HG02798 (cell line): ENCODE results near the gene TRIM2.

Experiments
- ATAC-seq: cut with Tn5 transposase; IDR thresholded peaks from one replicate; pipeline ENCODE4 v1.9.1; 2021; ENCODE audit warnings: mild to moderate bottlenecking; ENCODE audit not compliant: unreplicated experiment, poor library complexity

The TRIM2 gene

DNA sequence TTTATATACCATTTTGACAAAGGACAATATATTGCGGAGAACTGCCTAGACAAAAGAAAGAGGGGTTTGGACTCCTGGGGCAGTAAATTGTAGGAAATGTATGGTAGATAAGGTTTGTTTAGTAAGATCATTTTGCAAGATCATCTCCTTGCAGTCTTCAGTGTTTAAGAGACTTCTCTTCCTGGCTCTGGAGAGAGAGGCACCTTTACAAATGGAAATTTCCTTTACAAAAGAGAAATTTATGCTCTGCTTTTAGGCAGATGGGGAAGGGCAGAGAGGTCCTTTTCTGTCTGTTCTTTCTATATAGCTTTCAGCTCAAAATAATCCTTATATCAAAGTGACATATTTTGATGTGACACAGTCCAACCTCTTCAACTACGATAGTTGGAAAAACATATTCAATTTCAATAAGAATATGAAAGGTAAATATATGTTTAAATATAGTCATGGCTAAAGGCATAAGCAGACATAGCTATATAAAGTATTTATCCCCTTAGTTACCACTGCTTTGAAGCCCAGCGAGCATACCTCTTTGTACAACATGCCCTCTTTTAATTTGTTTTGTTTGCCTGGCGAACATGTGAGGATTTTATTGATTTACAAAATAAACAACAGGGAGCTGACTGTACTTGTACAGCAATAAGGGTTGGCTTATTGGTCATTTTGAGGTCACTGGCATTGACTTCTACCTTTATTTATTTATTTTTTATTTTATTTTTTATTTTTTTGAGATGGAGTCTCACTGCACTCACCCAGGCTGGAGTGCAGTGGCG, 65.2 kb downstream of the TRIM2 start:
- no peak for ATAC-seq

DNA sequence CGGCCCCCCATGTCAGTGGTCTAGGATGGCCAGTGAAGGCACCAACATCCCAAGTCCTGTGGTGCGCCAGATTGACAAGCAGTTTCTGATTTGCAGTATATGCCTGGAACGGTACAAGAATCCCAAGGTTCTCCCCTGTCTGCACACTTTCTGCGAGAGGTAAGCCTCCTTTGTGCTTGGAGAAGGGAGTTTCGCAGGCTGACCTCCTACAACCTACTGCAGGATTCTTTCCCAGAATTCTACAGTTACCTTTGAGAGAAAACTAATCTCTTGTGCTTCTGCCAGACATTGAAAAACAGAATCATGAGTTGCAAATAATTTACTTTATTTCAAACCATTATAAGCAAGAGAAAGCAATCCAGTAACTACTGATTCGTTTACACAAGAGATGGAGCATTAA, 66.1 kb downstream of the TRIM2 start:
- no peak for ATAC-seq

DNA sequence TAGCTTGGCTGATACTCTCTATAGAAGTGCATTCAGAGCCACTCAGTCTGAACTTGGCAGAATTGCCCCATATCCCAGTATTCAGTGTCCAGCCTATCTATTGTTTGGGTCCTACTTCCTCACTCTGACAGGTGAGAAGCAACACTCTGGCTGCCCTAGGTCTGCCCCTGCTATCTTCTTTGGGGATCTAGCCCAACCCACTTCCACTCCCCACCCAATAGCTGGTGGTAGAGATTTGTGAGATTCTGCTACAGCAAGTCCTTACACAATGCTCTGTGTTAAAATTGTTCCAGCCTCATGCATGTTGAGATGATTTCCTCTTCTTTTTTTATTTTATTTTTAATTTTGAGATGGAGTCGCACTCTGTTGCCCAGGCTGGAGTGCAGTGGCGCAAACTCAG, 67.6 kb downstream of the TRIM2 start:
- no peak for ATAC-seq

DNA sequence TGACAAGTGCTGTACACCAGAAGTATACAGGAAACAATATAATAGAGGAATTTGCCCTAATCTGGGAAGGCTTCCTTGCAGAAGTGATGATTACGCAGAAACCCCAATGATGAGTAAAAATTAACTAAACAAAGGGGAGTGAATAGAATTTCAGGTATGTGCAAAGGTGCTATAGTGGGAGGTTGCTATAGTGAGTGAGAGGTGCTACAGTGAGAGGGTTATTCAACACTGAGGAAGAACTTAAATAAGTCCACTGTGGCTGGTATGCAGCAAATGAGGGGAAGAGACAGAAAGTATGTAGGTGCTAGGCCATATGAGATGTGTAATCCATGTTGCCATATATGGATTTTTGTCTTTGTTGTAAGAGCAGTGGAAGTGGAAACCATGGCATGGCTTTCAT, 69.5 kb downstream of the TRIM2 start:
- no peak for ATAC-seq

DNA sequence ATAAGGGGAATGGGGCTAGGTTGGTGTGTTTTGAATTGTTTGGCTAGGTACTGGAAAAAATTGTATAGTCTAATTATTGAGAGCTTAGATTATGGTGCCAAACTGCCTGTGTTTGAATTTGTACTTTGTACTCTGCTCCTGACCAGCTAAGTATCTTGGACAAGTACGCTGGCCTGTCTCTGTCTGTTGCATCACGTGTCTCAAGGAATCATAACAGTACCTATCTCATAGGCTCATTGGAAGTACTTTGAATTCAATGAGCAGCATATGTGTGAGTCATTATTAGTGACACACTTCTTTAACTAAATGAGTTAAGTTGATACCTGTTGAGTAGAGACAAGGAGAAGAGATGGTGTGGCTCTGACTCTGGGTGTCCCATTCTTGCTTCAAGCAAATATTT, 70.7 kb downstream of the TRIM2 start:
- ATAC-seq: no peak

DNA sequence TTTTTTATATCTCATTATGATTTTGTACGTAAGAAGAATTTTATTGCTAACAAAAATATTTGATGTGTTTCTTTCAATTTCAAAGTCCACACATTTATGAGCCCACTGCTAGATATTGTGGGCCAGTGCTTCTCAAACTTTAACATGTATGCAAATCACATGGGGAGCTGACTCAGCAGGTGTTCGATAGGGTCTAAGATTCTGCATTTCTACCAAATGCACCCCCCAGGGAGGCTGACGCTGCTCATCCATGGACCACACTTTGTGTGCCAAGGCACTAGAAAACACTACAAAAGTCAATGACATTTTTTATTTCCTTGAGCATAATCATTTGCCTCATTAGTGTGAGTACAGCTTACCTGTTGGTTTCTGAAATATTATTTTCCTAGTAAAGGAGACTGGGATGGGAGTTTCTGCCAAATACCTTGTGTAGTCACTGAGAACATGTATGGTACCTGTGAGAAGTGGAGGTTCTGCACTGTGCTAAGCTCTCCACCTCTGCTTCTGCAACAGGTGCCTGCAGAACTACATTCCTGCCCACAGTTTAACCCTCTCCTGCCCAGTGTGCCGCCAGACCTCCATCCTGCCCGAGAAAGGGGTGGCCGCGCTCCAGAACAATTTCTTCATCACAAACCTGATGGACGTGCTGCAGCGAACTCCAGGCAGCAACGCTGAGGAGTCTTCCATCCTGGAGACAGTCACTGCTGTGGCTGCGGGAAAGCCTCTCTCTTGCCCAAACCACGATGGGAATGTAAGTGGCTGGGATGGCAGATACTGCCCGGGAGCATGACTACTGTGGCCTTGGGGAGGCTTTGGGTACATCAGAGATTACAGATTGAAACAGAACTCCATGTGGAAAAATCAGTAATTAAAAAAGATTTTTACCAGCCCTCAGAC, 71.4 kb downstream of the TRIM2 start:
- no peak for ATAC-seq

DNA sequence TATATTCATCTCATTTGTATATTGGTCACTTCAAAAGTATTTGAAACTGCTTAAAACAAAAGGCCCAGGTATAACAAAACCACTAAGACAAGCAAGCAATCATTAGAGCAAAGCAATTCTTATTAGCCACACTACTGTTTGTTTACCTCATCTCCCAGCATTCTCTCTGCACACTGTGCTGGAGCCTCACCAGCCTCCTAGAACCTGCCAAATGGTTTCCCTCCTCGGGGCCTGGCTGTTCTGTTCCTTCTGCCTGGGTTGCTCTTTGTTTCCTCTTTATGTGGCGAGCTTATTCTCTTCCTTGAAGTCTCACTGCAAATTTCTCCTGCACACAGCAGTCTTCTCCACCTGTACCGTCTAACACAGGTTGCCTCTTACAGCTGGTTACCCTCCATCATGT, 72.7 kb downstream of the TRIM2 start:
- no peak for ATAC-seq

DNA sequence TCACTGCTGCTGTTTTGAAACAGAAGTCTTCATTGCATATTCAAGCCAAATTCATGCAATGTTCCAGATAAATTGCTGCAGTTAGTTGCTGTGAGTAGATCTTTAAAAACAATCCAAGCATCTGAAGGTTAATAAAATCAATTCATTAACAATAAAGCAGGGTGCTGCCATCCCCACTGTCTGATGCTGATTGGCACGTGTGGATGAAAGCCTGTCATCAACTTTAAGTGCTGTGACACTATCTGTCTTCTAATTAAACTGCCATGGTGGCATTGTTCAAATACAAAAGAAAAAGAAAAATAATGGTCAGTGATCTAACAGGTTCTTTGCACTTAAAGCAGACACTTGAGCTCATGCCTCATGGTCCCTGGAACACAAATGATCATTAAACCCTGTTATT, 77.2 kb downstream of the TRIM2 start:
- no peak for ATAC-seq

DNA sequence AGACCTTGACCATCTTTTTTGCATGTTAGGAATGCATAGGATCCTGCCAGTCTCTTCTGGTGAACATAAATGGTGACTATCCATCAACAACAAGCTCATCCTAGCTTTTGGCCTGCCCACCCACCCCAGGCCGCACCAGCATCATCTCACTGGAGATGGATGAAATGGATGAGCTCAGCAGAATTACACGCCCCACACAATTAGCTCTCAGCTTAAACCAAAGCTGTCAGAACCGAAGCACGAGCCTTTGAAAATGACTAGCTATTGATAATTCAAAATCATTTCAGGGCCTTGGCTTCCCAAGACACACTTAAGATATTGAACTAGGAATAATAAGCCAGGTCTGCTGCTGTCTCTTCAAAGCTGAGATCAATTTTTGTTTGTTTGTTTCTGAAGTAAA, 77.8 kb downstream of the TRIM2 start:
- ATAC-seq: no peak

DNA sequence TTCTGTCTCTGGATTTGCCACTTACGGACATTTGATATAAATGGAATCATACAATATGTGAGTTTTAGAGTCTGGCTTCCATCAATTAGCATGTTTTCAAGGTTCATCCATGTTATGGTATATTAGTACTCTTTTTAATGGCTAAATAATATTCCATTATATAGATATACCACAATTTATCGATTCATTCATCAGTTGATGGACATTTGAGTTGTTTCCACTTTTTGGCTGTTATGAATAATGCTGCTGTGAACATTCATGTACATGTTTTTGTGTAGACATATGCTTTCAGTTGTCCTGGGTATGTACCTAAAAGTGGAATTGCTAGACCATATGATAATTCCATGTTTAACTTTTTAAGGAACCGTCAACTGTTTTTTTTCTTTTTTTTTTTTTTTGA, 79.0 kb downstream of the TRIM2 start:
- no peak for ATAC-seq

DNA sequence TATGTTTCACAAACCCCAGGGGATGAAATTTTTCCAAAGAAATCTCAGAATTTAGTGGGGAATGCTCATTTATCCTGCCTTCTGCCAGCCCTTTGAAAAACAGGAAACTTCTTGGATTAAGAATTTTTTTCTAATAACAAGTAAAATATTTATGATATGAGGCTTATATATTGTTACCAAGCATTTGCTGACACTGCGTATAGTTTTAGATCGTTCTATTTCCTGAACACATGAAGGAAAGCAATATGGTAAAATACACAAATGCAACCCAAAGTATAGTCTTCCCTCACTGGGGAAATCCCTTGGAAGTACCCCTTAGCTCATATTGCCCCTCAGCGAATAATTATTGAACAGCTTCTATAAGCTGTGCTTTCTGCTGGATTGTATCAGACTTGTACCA, 85.9 kb downstream of the TRIM2 start:
- ATAC-seq: no peak

DNA sequence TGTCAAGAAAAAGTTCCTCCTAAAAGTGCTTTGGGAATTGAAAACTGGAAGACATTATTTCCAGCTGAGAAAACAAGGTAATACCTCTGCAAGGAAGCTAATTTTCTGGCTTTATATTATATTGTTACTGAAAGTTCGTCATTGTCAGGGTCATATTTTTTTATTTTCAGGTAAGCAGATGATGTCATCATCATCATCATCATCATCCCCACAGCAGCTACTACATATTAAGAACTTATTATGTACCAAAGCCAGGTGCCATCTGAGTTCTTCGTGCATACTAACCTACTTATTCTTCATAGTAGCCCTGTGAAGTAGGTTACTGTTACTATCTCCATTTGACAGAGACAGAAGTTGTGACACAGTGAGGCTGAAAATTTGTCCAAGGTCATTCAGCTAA, 87.3 kb downstream of the TRIM2 start:
- no peak for ATAC-seq

DNA sequence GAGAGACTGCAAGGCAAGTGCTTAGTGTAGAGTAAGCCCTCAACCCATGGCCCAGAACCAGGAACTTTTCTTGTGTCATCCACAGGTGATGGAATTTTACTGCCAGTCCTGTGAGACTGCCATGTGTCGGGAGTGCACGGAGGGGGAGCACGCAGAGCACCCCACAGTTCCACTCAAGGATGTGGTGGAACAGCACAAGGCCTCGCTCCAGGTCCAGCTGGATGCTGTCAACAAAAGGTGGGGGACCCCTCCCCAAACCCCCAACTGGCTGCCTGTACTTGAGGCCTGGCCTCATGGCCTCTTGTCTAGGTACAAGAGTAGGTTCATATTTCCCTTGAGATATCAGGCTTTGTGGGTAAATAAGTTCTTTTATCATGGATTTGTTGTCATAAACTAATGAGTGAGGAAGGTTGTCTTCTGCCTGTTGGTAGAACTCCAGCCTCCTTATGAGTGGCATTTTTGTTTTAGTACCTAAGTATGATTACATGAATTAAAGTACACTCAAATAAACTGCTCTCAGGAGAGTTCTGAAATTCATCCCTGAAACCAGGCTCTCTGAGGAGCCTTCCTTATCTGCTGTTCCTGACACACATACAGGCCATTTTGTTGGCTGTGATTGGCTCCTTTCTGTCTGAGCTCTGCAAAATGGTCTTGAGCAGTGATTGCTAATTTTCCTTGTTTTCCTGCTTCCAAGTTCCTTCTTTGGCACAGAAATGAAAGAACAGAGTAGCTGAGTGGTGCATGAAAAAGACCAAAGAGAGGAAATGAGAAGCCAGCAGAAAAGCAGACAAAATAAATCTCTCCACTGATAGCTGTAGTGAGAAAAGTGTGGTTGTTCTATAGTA, 88.9 kb downstream of the TRIM2 start:
- no peak for ATAC-seq

DNA sequence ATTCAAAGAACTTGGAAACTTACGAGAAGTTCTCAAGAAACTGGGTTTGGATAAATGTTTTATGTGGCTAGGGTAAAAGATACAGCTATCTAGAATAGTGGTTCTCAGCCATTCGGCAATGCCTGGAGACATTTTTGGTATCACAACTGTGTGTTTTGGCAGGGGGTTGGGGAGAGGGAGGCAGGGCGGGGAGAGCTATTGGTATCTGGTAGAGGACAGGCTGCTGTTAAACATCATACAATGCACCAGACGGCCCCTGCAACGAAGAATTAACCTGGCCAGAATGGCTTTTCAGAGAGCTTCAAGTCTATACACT, 89.5 kb downstream of the TRIM2 start:
- no peak for ATAC-seq

DNA sequence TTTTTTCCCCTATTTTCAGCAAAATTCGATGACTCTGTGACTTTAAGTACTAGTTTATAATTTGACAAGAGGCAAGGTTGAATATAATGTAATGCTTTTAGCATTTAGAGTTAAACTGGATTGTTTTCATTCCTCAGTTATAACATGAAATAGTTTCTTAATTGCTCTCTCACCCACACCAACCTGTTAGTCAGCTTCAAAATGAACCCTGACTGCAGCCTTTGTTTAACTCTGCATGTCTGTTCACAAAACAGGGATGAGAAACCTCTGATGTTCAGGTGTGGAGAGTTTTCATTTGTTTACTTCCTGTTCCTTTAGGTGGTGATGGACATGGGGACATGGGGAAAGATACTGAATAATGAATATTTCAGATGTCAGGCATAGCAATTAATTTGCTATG, 90.4 kb downstream of the TRIM2 start:
- no peak for ATAC-seq

DNA sequence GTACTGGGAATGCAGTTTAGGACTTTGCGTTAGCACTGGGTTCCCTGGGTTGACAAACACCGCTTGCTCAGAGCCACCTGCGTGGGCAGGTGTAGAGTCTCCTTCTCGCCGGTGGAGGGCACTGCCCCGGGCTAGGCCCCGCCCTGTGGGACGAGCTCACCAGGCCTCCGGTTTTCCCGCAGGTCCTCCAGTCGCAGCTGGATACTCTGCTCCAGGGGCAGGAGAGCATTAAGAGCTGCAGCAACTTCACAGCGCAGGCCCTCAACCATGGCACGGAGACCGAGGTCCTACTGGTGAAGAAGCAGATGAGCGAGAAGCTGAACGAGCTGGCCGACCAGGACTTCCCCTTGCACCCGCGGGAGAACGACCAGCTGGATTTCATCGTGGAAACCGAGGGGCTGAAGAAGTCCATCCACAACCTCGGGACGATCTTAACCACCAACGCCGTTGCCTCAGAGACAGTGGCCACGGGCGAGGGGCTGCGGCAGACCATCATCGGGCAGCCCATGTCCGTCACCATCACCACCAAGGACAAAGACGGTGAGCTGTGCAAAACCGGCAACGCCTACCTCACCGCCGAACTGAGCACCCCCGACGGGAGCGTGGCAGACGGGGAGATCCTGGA, 91.0 kb downstream of the TRIM2 start:
- ATAC-seq: no peak

DNA sequence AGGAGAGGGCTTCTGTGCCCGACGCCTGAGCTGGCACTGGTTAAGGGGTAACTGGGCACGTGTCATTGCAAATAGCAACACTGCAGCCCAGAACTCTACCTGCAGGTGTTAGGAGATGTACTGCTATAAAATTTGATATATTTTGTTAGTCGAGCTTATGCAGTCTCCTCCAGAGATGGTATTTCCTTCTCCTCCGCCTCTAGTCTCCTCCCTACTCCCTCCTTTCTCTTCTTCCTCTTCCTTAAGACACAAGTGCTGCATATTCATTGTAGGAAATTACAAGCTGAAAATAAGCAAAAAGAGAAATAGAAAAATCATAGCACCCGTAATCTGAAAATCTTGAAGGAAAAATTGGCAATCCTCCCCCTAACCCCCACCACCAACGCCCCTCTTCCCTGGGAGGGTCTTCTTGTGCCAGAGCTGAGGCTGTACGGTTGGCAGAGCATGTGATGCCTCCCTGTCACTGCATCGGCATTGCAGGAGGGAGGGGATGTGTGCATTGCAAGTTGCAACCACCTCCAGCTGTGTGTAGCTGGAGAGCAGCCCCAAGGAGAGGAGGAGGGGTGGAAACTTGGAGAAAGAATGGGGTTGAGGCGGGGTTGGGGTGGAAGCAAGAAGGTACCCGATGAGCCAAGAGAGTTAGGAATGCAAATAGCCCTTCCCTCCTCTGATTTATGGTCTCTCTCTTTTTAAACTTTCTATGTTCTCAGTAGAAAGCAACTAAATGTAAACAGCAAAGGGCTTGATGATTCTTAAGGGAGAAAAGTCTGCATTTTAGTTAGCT, 92.0 kb downstream of the TRIM2 start:
- no peak for ATAC-seq

DNA sequence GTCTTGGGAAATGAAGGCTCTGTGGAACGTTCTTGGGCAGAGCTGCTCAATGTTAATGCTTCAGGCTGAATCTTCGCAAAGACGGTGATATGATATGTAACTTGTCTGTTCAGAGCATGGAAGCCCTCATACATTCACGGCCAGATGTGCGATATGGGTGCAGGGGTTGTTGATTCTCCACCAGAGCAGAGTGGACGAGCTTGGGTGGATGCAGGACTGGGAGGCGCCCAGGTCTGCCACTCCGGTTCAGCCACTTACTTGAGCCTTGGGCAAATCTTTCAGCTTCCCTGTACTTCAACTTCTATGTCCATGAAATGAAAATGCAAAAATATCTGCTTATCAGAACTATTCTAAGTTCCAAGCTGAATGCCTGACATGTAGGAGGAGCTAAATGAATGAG, 92.9 kb downstream of the TRIM2 start:
- no peak for ATAC-seq

DNA sequence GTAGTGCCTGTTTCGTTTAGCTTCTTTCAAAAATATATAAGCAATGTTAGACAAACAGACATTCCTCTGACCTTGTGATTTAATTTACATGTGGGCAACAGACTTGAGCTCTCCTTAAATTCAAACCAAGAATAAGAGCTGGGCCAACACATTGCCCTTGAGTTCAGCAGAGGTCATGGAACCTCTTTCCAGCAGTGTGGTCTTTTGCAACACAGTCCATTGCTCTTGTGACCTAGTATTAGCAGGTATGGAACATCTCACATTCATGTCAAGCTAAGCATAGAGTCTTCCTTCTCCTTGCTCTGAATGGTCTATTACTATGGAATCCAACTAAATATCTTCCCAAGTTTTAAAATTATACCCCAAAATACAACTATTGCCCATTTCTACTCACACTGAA, 106.5 kb downstream of the TRIM2 start:
- ATAC-seq: no peak

DNA sequence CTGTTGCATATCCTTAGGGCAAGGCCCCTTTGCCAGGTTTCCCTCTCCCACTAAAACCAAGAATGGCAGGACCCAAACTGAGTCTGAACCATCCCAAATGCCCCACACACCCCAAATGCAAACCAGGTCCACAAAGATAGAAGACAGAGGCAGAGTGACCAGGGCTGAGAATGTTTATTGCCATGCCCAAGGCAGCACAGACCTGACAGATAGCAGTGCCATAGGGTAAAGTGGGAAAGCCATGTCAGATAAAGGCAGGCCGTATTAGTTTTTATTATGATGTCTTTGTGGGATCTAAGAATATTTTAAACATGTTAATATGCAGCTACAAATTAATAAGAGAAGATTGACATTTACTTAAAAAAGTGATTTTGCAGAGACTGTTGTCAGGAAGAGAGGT, 110.7 kb downstream of the TRIM2 start:
- no peak for ATAC-seq
